ENCODE measurements around the gene ZC3H6.

ZC3H6 gene
- total RNA-seq = 52.9 reads per million, percentile 69 among the genes with 10 or more reads in this experiment

- peak; percentile 98 for DNase-seq
Observed at GRCh38 chr2:112275311-112275886, at the start of gene ZC3H6. TSS of gene ZC3H6 (plus strand) at chr2:112275597. CDS start at chr2:112275995, 398 bp downstream.

- DNase-seq = no peak
Observed at GRCh38 chr2:112229348-112229747, 46.0 kb upstream of the ZC3H6 start.

GRCh38 chr2:112230371-112230770 lies 45.0 kb upstream of the ZC3H6 start:
- no peak for DNase-seq

GRCh38 chr2:112239862-112240261 lies 35.5 kb upstream of the ZC3H6 start:
- DNase-seq = no peak

GRCh38 chr2:112242384-112242783 lies 33.0 kb upstream of the ZC3H6 start:
- no peak for DNase-seq

- no peak for DNase-seq
Observed at GRCh38 chr2:112243233-112243632, 32.2 kb upstream of the ZC3H6 start.

GRCh38 chr2:112244854-112245253 lies 30.5 kb upstream of the ZC3H6 start:
- no peak for DNase-seq

- no peak for DNase-seq
Observed at GRCh38 chr2:112251271-112251670, 24.1 kb upstream of the ZC3H6 start.

GRCh38 chr2:112253261-112253815 lies 22.1 kb upstream of the ZC3H6 start:
- DNase-seq = no peak

- peak; percentile 92 for DNase-seq
Observed at GRCh38 chr2:112254466-112255240, 20.7 kb upstream of the ZC3H6 start, which contains the start of gene ZC3H8. TSS of gene ZC3H8 (minus strand) at chr2:112255042. CDS start at chr2:112254981, 61 bp downstream.

- DNase-seq = no peak
Observed at GRCh38 chr2:112255875-112256274, 19.5 kb upstream of the ZC3H6 start.

- DNase-seq = no peak
Observed at GRCh38 chr2:112256654-112257053, 18.7 kb upstream of the ZC3H6 start.

GRCh38 chr2:112257575-112257974 lies 17.8 kb upstream of the ZC3H6 start:
- DNase-seq = no peak

- DNase-seq = peak; percentile 77
Observed at GRCh38 chr2:112259509-112260294, 15.7 kb upstream of the ZC3H6 start.

- no peak for DNase-seq
Observed at GRCh38 chr2:112260295-112260625, 15.1 kb upstream of the ZC3H6 start.

- no peak for DNase-seq
Observed at GRCh38 chr2:112262876-112263275, 12.5 kb upstream of the ZC3H6 start.

GRCh38 chr2:112268547-112268946 lies 6.8 kb upstream of the ZC3H6 start:
- no peak for DNase-seq

- DNase-seq = no peak
Observed at GRCh38 chr2:112272669-112273068, 2.7 kb upstream of the ZC3H6 start.

- DNase-seq = no peak
Observed at GRCh38 chr2:112273349-112273748, 2.0 kb upstream of the ZC3H6 start.

- DNase-seq = peak; percentile 72
Observed at GRCh38 chr2:112275887-112276773, 733 bp downstream of the ZC3H6 start.

- no peak for DNase-seq
Observed at GRCh38 chr2:112276954-112277353, 1.6 kb downstream of the ZC3H6 start.

GRCh38 chr2:112277596-112278220 lies 2.3 kb downstream of the ZC3H6 start:
- no peak for DNase-seq
